HEK293 (cell line): ENCODE data around the gene ALOX12.
A peak's percentile ranks its signal among the peaks of the same experiment; 100 is the strongest.

Experiments
- CTCF ChIP-seq: fragments of 450-650 bp; formaldehyde crosslinking; IDR thresholded peaks from 2 replicates; pipeline ENCODE4 v1.5.1; 2016; ENCODE audit warnings: missing biosample characterization, missing genetic modification characterization
- OSR2 ChIP-seq: fragments of 450-650 bp; formaldehyde crosslinking; IDR thresholded peaks from 2 replicates; pipeline ENCODE4 v1.5.1; 2016; ENCODE audit warnings: missing biosample characterization, missing genetic modification characterization
- PBX3 ChIP-seq: sonication (generic); formaldehyde crosslinking; IDR thresholded peaks from 2 replicates; pipeline ENCODE4 v1.8.1; 2022; ENCODE audit warnings: mild to moderate bottlenecking, moderate library complexity, missing genetic modification reagents
- ZBTB17 ChIP-seq: fragments of 450-650 bp; formaldehyde crosslinking; IDR thresholded peaks from 2 replicates; pipeline ENCODE4 v1.5.1; 2016; ENCODE audit warnings: missing biosample characterization, missing genetic modification characterization
- ZBTB26 ChIP-seq: fragments of 450-650 bp; formaldehyde crosslinking; optimal IDR thresholded peaks from 2 replicates; pipeline ENCODE3; 2016; ENCODE audit warnings: missing biosample characterization, mild to moderate bottlenecking, missing genetic modification characterization
- ZBTB49 ChIP-seq: fragments of 450-650 bp; formaldehyde crosslinking; IDR thresholded peaks from 2 replicates; pipeline ENCODE4 v1.5.1; 2016; ENCODE audit warnings: missing biosample characterization, missing genetic modification characterization, low read depth
- ZBTB8A ChIP-seq: fragments of 450-650 bp; formaldehyde crosslinking; IDR thresholded peaks from 2 replicates; pipeline ENCODE4 v1.5.1; 2016; ENCODE audit warnings: missing biosample characterization, missing genetic modification characterization
- ZFP37 ChIP-seq: fragments of 450-650 bp; formaldehyde crosslinking; IDR thresholded peaks from 2 replicates; pipeline ENCODE4 v1.5.1; 2016; ENCODE audit warnings: missing biosample characterization, missing genetic modification characterization
- ZNF10 ChIP-seq: fragments of 450-650 bp; formaldehyde crosslinking; IDR thresholded peaks from 2 replicates; pipeline ENCODE4 v1.5.1; 2017; ENCODE audit warnings: missing biosample characterization, missing genetic modification characterization
- ZNF292 ChIP-seq: fragments of 450-650 bp; formaldehyde crosslinking; IDR thresholded peaks from 2 replicates; pipeline ENCODE4 v1.5.1; 2016; ENCODE audit warnings: low read depth, missing biosample characterization, missing genetic modification characterization, borderline replicate concordance
- ZNF302 ChIP-seq: fragments of 450-650 bp; formaldehyde crosslinking; IDR thresholded peaks from 2 replicates; pipeline ENCODE4 v1.5.1; 2016; ENCODE audit warnings: missing biosample characterization, missing genetic modification characterization, low read depth
- ZNF513 ChIP-seq: fragments of 450-650 bp; IDR thresholded peaks from 2 replicates; pipeline ENCODE4 v1.5.1; 2018; ENCODE audit warnings: missing biosample characterization, missing genetic modification characterization
- ZNF747 ChIP-seq: fragments of 450-650 bp; formaldehyde crosslinking; IDR thresholded peaks from 2 replicates; pipeline ENCODE4 v1.5.1; 2016; ENCODE audit warnings: missing biosample characterization, missing genetic modification characterization

- no peak for TF ChIP-seq ZNF292 (tag by site-specific recombination)
- TF ChIP-seq ZNF10: peak; percentile 74
- TF ChIP-seq CTCF: 0 out of 2 replicates have a peak, but pooled peaks have one; percentile 24
- peak; percentile 97 for TF ChIP-seq ZBTB17 (tag by site-specific recombination)
- TF ChIP-seq ZBTB8A: peak; percentile 84
- TF ChIP-seq ZBTB26: peak; percentile 59
- no peak for TF ChIP-seq ZNF747 (tag by site-specific recombination)
- no peak for TF ChIP-seq ZNF513 (tag by site-specific recombination)
- TF ChIP-seq ZBTB49 (tag by site-specific recombination): no peak
- TF ChIP-seq ZFP37 (tag by site-specific recombination): no peak
- peak; percentile 63; the same call in 1 of the 2 replicates for TF ChIP-seq OSR2 (tag by site-specific recombination)
- no peak for TF ChIP-seq PBX3
- TF ChIP-seq ZNF302: no peak
These were observed 39.9 kb downstream of the ALOX12 start, which contains the start of gene SLC16A13 for GRCh38 chr17:7035591-7036368.
